SK-N-SH (cell line): ENCODE data around the gene KCNG1. TPM values are rescaled to one million over a fixed set of nuclear protein-coding genes. Genes with fewer than 3 reads are reported as not detected.

Experiments
- CTCF ChIA-PET: fragments of 300-600, 350-600 bp; formaldehyde crosslinking; extraction: SDS; loops from one replicate; lab custom pipeline; 2021; lab: Yijun Ruan, JAX
- POLR2A ChIA-PET: fragments of 350-600 bp; sonication (Branson Sonifier 250); formaldehyde crosslinking; extraction: SDS; loops from one replicate; lab custom pipeline; 2020; ENCODE audit warnings: antibody characterized with exemption, inconsistent platforms; lab: Yijun Ruan, JAX
- DNase-seq: peaks from one replicate; pipeline ENCODE4 v3.0.0; 2012
- H2AFZ ChIP-seq: fragments of 200-600 bp; sonication (generic); 2 replicates; pipeline ENCODE4 v1.8.1; 2016; ENCODE audit warnings: antibody characterized with exemption, mild to moderate bottlenecking, low read depth
- H3F3A ChIP-seq: fragments of 200-600 bp; sonication (generic); replicated peaks from 2 replicates; pipeline ENCODE3; 2016; ENCODE audit warnings: antibody characterized with exemption, mild to moderate bottlenecking; ENCODE audit not compliant: insufficient read depth
- H3K27ac ChIP-seq, 2 experiments: fragments of 200-500 bp in 1 of 2; fragments of 200-600 bp in 1 of 2; sonication (Bioruptor generic) in 1 of 2; sonication (generic), shearing (Covaris generic) in 1 of 2; 2 replicates each; pipeline versions ENCODE4 v1.5.1 to v1.6.1; 2014 to 2016; ENCODE audit warnings: low read depth in 2 of 2, inconsistent platforms in 1 of 2, low read length in 1 of 2, mild to moderate bottlenecking in 1 of 2, mixed read lengths in 1 of 2
- H3K27me3 ChIP-seq: fragments of 200-600 bp; sonication (generic), shearing (Covaris generic); 2 replicates; pipeline ENCODE4 v1.6.1; 2016; ENCODE audit warnings: mixed run types; ENCODE audit not compliant: insufficient read depth
- H3K36me3 ChIP-seq, 2 experiments: fragments of 200-500 bp in 1 of 2; fragments of 200-600 bp in 1 of 2; sonication (Bioruptor generic) in 1 of 2; sonication (generic) in 1 of 2; replicated peaks in 1 of 2; 2 replicates each; pipeline versions ENCODE3 to v1.5.1; 2014 to 2016; ENCODE audit warnings: low read length in 1 of 2, mild to moderate bottlenecking in 1 of 2; ENCODE audit not compliant: insufficient read depth in 2 of 2, control insufficient read depth in 1 of 2
- H3K4me1 ChIP-seq, 2 experiments: fragments of 200-500 bp in 1 of 2; fragments of 200-600 bp in 1 of 2; sonication (Bioruptor generic) in 1 of 2; sonication (generic), shearing (Covaris generic) in 1 of 2; 2 replicates each; pipeline versions ENCODE4 v1.5.1 to v1.6.1; 2014 to 2016; ENCODE audit warnings: low read depth in 1 of 2, low read length in 1 of 2, mixed run types in 1 of 2; ENCODE audit not compliant: insufficient read depth in 2 of 2, control insufficient read depth in 1 of 2
- H3K4me2 ChIP-seq: fragments of 200-600 bp; sonication (generic), shearing (Covaris generic); 2 replicates; pipeline ENCODE4 v1.6.1; 2017; ENCODE audit warnings: mixed run types
- H3K4me3 ChIP-seq, 2 experiments: fragments of 200-500 bp in 1 of 2; fragments of 200-600 bp in 1 of 2; sonication (Bioruptor generic) in 1 of 2; sonication (generic), shearing (Covaris generic) in 1 of 2; 2 replicates each; pipeline versions ENCODE4 v1.5.1 to v1.8.1; 2014 to 2016; ENCODE audit warnings: low read depth in 2 of 2, inconsistent platforms in 1 of 2, low read length in 1 of 2, mild to moderate bottlenecking in 1 of 2, mixed read lengths in 1 of 2, moderate library complexity in 1 of 2
- H3K79me2 ChIP-seq: fragments of 200-600 bp; sonication (generic); 2 replicates; pipeline ENCODE4 v1.8.1; 2017; ENCODE audit warnings: mild to moderate bottlenecking; ENCODE audit not compliant: insufficient read depth
- H3K9ac ChIP-seq: fragments of 200-600 bp; sonication (generic); 2 replicates; pipeline ENCODE4 v1.6.1; 2017; ENCODE audit warnings: mixed run types
- H3K9me2 ChIP-seq: fragments of 200-600 bp; sonication (generic); 2 replicates; pipeline ENCODE4 v1.6.1; 2017; ENCODE audit warnings: mixed run types
- H3K9me3 ChIP-seq: fragments of 200-600 bp; sonication (generic); 2 replicates; pipeline ENCODE4 v1.6.1; 2017; ENCODE audit warnings: mixed run types, mild to moderate bottlenecking, moderate library complexity
- H4K20me1 ChIP-seq: fragments of 200-600 bp; sonication (generic); 2 replicates; pipeline ENCODE4 v1.6.1; 2017; ENCODE audit warnings: mild to moderate bottlenecking, mixed run types; ENCODE audit not compliant: insufficient read depth
- CHD2 ChIP-seq: fragments of 150-350 bp; IDR thresholded peaks from 2 replicates; pipeline ENCODE4 v1.6.1; 2018; ENCODE audit warnings: low read length; ENCODE audit not compliant: partially characterized antibody
- ELF1 ChIP-seq: IDR thresholded peaks from 2 replicates; pipeline ENCODE4 v1.4.0; 2012
- EZH2phosphoT487 ChIP-seq: fragments of 200-600 bp; sonication (generic); IDR thresholded peaks from 2 replicates; pipeline ENCODE4 v1.6.1; 2017; ENCODE audit warnings: low read depth, mixed run types, mild to moderate bottlenecking, antibody characterized with exemption, moderate library complexity, borderline replicate concordance
- FOSL2 ChIP-seq: IDR thresholded peaks from 2 replicates; pipeline ENCODE4 v1.4.0; 2012; ENCODE audit warnings: low read depth, mild to moderate bottlenecking, moderate library complexity, borderline replicate concordance
- FOXJ3 ChIP-seq: sonication (generic); formaldehyde crosslinking; IDR thresholded peaks from 2 replicates; pipeline ENCODE4 v1.5.1; 2020; ENCODE audit warnings: mild to moderate bottlenecking, missing genetic modification reagents
- FOXM1 ChIP-seq: IDR thresholded peaks from 2 replicates; pipeline ENCODE4 v1.4.0; 2012; ENCODE audit warnings: low read depth, mild to moderate bottlenecking
- GABPA ChIP-seq: IDR thresholded peaks from 2 replicates; pipeline ENCODE4 v1.4.0; 2012; ENCODE audit warnings: low read depth, mild to moderate bottlenecking
- GATA2 ChIP-seq: sonication (generic); formaldehyde crosslinking; IDR thresholded peaks from 2 replicates; pipeline ENCODE4 v1.5.0; 2020; ENCODE audit warnings: mild to moderate bottlenecking, missing genetic modification reagents
- JUND ChIP-seq: IDR thresholded peaks from 2 replicates; pipeline ENCODE4 v1.4.0; 2012
- NFIC ChIP-seq: IDR thresholded peaks from 2 replicates; pipeline ENCODE4 v1.4.0; 2012; ENCODE audit warnings: borderline replicate concordance
- NRF1 ChIP-seq: IDR thresholded peaks from 2 replicates; pipeline ENCODE4 v1.6.1; 2012; ENCODE audit warnings: low read depth, mild to moderate bottlenecking, low read length
- RCOR1 ChIP-seq: fragments of 150-350 bp; IDR thresholded peaks from 2 replicates; pipeline ENCODE4 v1.6.1; 2017; ENCODE audit warnings: antibody characterized with exemption, low read length
- RFX5 ChIP-seq: IDR thresholded peaks from 2 replicates; pipeline ENCODE4 v1.6.1; 2012; ENCODE audit warnings: mild to moderate bottlenecking, improper control_type of control experiment, low read length
- SMC3 ChIP-seq: IDR thresholded peaks from 2 replicates; pipeline ENCODE4 v1.6.1; 2012; ENCODE audit warnings: low read depth, low read length, improper control_type of control experiment
- TAF1 ChIP-seq: IDR thresholded peaks from 2 replicates; pipeline ENCODE4 v1.6.1; 2012; ENCODE audit warnings: low read depth, mild to moderate bottlenecking, low read length, moderate library complexity, borderline replicate concordance
- TCF12 ChIP-seq: IDR thresholded peaks from 2 replicates; pipeline ENCODE4 v1.4.0; 2012
- TEAD4 ChIP-seq: IDR thresholded peaks from 2 replicates; pipeline ENCODE4 v1.4.0; 2012; ENCODE audit warnings: mild to moderate bottlenecking, borderline replicate concordance; ENCODE audit not compliant: insufficient read depth
- YY1 ChIP-seq: IDR thresholded peaks from 2 replicates; pipeline ENCODE4 v1.4.0; 2012; ENCODE audit warnings: low read depth, mild to moderate bottlenecking
- whole genome bisulfite sequencing: methylation state at CpG from one replicate; pipeline ENCODE4 v1.1.6; 2017; ENCODE audit warnings: low lambda C conversion rate; 5-methylcytosine and 5-hydroxymethylcytosine counted together
- polyA plus RNA-seq, 3 experiments: library from polyadenylated mRNA; depleted of rRNA; stranded (reverse); fragments of >200 nt; gene quantifications; 2 replicates each; pipeline ENCODE4 v1.2.3, GENCODE V29; 2012
- TF ChIP-seq, protein P1 (sequence below): fragments of 150-350 bp; IDR thresholded peaks from 2 replicates; pipeline ENCODE4 v1.6.1; 2016; ENCODE audit warnings: mild to moderate bottlenecking, low read depth, low read length
- TF ChIP-seq, protein P2 (sequence below): fragments of 150-350 bp; IDR thresholded peaks from 2 replicates; pipeline ENCODE4 v1.6.1; 2017; ENCODE audit warnings: antibody characterized with exemption, low read length, low read depth, borderline replicate concordance
- TF ChIP-seq, protein P3 (sequence below): IDR thresholded peaks from 2 replicates; pipeline ENCODE4 v1.4.0; 2012; ENCODE audit warnings: low read depth
- TF ChIP-seq, protein P4 (sequence below): IDR thresholded peaks from 2 replicates; pipeline ENCODE4 v1.4.0; 2012; ENCODE audit warnings: low read depth, borderline replicate concordance

The KCNG1 gene
- polyA plus RNA-seq, 1 of the 3 experiments (the other 2 are of a cell fraction) = 13.8 TPM

DNA sequence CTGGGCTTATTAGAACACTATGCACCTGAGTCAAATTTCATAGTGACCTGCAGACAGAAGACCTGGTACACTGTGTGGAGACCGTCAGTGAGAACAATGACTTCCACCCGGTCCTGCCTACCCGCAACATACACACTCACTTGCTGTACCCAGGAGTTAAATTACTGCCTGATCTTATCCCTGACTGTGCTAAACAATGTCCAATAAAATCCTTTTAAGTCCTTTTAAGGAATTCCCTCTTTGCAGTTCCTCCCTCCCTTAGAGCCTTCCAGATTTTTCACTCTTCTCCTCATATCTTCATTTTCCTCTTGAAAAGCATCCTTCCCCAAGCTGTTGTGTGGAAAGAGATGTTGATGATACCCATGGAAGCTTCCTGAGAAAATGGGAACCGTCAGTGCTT is 3.4 kb upstream of the KCNG1 start:
- H3K9me3 ChIP-seq = no peaks in the 10 kb centered on the region
- no peaks in the 10 kb centered on the region; the same call in 1 of the 2 replicates for H3K27me3 ChIP-seq
- H3K9ac ChIP-seq = no peak overlapping the region
- H3K4me3 ChIP-seq = no peak overlapping the region
- no peak overlapping the region for H3K27ac ChIP-seq
- no peaks in the 10 kb centered on the region for H3K36me3 ChIP-seq
- ChIA-PET POLR2A (no interaction called here), CTCF (interaction anchor here (1.2 to 3.1 kb wide), 4 partner anchors 10 to 598 kb away, joined by 3 to 12 read pairs (median 4); no protein-coding TSS in a partner anchor)
- H3K79me2 ChIP-seq = peaks cover 13% of the 10 kb centered on the region
- no peaks in the 10 kb centered on the region for H3K9me2 ChIP-seq
- H3K4me2 ChIP-seq = no peak overlapping the region
- WGBS = 62% methylated on average over 4 of the region's 4 CpGs
- H3F3A ChIP-seq = no peaks in the 10 kb centered on the region
- H2AFZ ChIP-seq = no peak overlapping the region
- DNase-seq = no peak
- peaks cover 8 to 19% of the 10 kb centered on the region in 2 experiments; a peak in 2 of 4 replicates for H3K4me1 ChIP-seq
- TF ChIP-seq ELF1 (no peak), YY1 (no peak), CHD2 (no peak)
- TF ChIP-seq, protein P1, sequence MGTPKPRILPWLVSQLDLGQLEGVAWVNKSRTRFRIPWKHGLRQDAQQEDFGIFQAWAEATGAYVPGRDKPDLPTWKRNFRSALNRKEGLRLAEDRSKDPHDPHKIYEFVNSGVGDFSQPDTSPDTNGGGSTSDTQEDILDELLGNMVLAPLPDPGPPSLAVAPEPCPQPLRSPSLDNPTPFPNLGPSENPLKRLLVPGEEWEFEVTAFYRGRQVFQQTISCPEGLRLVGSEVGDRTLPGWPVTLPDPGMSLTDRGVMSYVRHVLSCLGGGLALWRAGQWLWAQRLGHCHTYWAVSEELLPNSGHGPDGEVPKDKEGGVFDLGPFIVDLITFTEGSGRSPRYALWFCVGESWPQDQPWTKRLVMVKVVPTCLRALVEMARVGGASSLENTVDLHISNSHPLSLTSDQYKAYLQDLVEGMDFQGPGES = no peak
- no peaks in the 10 kb centered on the region for H4K20me1 ChIP-seq

DNA sequence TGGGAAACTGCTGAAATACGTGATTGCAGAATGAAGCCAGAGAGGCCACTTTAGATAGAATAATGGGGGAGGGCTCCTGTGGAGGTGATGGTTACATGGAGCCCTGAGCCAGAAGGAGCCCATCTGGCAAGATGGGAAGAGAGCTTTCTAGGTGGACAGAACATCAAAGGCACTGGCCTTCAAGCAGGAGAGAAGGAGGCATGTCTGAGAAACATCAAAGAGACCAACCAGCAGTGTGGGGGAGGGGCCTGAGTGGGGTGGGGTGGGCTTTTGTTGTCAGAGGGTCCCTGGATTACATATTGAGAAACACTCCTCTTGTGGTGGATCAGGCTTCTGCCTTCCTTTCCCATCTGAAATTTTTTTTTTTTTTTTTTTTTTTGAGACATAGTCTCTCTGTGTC is 1.9 kb upstream of the KCNG1 start:
- DNase-seq = no peak
- no peak overlapping the region for H3K27ac ChIP-seq
- H2AFZ ChIP-seq = no peak overlapping the region
- no peak overlapping the region for H3K4me3 ChIP-seq
- H3K79me2 ChIP-seq = peaks cover 17% of the 10 kb centered on the region
- no peak overlapping the region for H3K9ac ChIP-seq
- POLR2A ChIA-PET = no interaction called here
- CTCF ChIA-PET = interaction anchor here (0.6 to 1.4 kb wide), 4 partner anchors 9 to 282 kb away, joined by 3 to 5 read pairs (median 3); no protein-coding TSS in a partner anchor
- peaks cover 14 to 34% of the 10 kb centered on the region in 2 experiments; a peak in 2 of 4 replicates for H3K4me1 ChIP-seq
- no peaks in the 10 kb centered on the region; the same call in 1 of the 2 replicates for H3K27me3 ChIP-seq
- H3K36me3 ChIP-seq = no peaks in the 10 kb centered on the region
- TF ChIP-seq FOXJ3 (CRISPR knock-in tag) (no peak), JUND (no peak), NRF1 (no peak), FOSL2 (no peak), SMC3 (no peak), GABPA (no peak), TAF1 (no peak), FOXM1 (no peak), RFX5 (no peak), TCF12 (no peak), GATA2 (CRISPR knock-in tag) (no peak), NFIC (no peak), RCOR1 (no peak), TEAD4 (no peak), ELF1 (no peak), EZH2phosphoT487 (no peak)
- TF ChIP-seq, protein P2, sequence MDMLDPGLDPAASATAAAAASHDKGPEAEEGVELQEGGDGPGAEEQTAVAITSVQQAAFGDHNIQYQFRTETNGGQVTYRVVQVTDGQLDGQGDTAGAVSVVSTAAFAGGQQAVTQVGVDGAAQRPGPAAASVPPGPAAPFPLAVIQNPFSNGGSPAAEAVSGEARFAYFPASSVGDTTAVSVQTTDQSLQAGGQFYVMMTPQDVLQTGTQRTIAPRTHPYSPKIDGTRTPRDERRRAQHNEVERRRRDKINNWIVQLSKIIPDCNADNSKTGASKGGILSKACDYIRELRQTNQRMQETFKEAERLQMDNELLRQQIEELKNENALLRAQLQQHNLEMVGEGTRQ = no peak
- TF ChIP-seq, protein P1 = no peak
- TF ChIP-seq, protein P3, sequence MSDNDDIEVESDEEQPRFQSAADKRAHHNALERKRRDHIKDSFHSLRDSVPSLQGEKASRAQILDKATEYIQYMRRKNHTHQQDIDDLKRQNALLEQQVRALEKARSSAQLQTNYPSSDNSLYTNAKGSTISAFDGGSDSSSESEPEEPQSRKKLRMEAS = no peak
- TF ChIP-seq, protein P4, sequence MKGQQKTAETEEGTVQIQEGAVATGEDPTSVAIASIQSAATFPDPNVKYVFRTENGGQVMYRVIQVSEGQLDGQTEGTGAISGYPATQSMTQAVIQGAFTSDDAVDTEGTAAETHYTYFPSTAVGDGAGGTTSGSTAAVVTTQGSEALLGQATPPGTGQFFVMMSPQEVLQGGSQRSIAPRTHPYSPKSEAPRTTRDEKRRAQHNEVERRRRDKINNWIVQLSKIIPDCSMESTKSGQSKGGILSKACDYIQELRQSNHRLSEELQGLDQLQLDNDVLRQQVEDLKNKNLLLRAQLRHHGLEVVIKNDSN = no peak
- no peaks in the 10 kb centered on the region for H4K20me1 ChIP-seq
- no peaks in the 10 kb centered on the region for H3K9me2 ChIP-seq
- no peaks in the 10 kb centered on the region for H3F3A ChIP-seq
- H3K4me2 ChIP-seq = no peak overlapping the region
- 77% methylated on average over 1 of the region's 1 CpG for WGBS
- H3K9me3 ChIP-seq = no peaks in the 10 kb centered on the region
